T-helper 9 cell (primary cell): Measurements from ENCODE around the gene MRPL33.
"Not testable (repeated sequence)": the region's sequence is repeated elsewhere in the genome, so short reads cannot be mapped to it uniquely, and the experiment has no call there.

Experiments used
- DNase-seq: peaks from one replicate; pipeline ENCODE4 v3.0.0-alpha.2; 2020

MRPL33 gene

GRCh38 chr2:27742571-27742970, 28.9 kb upstream of the MRPL33 start:
- DNase-seq: no peak

DNA sequence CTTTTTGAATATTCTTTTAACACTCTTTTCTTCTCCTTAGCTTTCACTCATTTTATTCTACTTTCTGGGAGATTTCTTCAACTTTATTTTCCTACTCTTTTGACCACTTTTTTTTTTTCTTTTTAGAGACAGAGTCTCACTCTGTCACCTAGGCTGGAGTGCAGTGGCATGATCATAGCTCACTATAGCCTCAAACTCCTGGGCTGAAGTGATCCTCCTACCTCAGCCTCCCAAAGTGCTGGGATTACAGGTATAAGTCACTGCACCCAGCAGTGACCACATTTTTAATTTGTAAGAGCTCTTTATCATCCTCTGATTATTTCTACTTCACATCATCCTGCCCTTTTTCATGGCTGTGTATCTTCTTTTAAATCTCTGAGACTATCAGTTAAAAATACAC, 26.0 kb upstream of the MRPL33 start:
- DNase-seq: not testable (repeated sequence)

- DNase-seq: no peak
These were observed 25.2 kb upstream of the MRPL33 start for GRCh38 chr2:27746325-27746724.

DNA sequence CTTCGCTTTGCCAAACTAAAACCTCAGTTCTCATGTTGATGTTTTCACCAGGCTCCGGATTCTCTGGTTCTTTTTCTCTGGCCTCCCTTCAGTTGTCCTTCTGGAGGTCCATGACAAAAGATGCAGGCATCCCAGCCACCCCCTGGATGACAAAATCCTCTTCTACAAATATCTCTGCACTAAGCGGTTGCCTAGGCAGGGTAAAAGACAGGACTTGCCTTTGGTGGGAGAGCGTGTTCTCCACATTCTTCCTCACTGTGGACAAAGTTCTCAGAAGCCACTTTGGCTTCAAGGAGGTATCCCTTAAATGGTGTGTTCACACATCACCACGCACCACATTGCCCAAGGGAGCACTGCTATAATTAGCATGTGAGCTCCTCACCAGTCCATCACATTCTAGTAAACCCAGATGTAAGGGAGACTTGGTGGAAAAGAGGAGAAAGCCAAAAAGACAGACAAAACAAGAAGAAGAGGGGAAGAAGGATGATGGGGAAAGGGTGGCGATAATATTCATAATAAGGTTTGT, 23.6 kb upstream of the MRPL33 start:
- no peak for DNase-seq

DNA sequence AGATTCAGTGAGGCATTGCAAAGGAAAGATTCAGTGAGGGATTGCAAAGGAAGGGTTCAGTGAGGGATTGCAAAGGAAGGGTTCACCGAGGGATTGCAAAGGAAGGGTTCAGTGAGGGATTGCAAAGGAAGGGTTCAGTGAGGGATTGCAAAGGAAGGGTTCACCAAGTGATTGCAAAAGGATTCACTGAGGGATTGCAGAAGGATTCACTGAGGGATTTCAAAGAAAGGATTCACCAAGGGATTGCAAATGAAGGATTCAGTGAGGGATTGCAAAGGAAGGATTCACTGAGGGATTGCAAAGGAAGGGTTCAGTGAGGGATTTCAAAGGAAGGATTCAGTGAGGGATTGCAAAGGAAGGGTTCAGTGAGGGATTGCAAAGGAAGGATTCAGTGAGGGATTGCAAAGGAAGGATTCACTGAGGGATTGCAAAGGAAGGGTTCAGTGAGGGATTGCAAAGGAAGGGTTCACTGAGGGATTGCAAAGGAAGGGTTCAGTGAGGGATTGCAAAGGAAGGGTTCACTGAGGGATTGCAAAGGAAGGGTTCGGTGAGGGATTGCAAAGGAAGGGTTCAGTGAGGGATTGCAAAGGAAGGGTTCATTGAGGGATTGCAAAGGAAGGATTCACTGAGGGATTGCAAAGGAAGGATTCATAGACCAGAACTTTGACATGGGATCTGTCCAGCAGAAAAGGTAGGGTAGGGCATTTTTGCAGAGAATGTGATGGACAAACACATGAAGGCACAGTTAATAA, 22.5 kb upstream of the MRPL33 start:
- DNase-seq: not testable (repeated sequence)

- DNase-seq: no peak
These were observed 20.1 kb upstream of the MRPL33 start for GRCh38 chr2:27751377-27751776.

GRCh38 chr2:27752551-27753237, 18.8 kb upstream of the MRPL33 start:
- no peak for DNase-seq

DNA sequence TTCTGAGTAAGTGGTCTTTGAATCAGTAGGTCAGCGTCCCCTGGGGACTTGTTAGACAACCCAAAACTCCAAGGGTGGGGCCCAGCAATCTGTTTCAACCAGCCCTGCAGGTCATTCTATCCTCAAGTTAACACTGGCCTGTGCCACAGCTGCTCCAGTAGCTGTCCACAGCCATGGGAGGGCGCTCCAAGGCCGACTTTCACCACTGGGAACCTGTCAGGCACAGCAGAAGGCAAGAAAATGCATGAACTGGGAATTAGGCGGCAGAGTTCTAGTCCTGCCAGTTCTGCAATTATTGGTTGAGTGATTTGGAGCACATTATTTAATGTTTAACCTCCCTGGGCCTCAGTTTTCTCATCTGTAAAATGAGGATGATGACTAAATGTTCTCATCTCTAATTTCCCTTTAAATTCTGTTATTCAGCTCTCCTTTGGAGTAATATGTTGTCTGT, 17.4 kb upstream of the MRPL33 start:
- peak; percentile 62 for DNase-seq

DNA sequence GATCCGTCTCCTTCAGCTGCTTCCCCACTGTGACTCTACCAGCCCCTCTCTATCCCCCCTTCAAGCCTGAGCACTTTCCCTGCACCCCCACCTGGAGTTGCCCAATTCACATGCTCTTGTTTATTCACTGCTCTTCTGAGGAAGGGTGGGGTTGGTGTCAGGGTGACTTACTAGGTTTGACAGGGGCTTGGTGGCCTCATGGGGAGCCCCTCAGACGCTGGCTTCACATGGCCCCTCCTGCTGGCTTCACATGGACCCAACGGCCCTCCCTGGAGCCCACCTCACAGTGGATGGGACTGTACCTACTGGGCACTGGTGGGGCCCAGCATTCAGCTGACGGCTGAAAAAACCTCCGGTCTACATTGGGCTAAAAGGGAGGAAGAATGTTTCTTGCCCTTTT, 16.7 kb upstream of the MRPL33 start:
- no peak for DNase-seq

DNA sequence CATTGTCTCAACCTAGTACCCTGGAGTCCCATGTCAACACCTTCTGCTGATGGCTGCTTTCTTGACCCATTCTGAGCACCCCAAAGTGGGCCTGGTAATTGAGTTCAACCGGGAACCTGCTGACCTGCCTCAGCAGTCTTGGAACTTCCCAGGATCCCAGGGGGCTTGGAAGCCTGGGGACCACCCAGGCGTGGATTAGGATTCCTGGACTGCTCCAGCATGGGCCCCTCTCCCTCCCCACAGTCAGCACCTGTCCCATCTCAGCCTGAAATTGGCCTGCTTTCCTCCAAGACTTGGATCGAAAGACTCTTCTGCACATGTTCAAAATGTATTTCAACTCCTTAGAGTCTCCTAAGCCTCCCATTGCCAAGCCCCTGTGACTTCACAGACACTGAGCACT, 15.4 kb upstream of the MRPL33 start:
- no peak for DNase-seq

GRCh38 chr2:27756544-27757498, 14.7 kb upstream of the MRPL33 start:
- DNase-seq: no peak

GRCh38 chr2:27762951-27763906, 8.3 kb upstream of the MRPL33 start:
- no peak for DNase-seq

DNA sequence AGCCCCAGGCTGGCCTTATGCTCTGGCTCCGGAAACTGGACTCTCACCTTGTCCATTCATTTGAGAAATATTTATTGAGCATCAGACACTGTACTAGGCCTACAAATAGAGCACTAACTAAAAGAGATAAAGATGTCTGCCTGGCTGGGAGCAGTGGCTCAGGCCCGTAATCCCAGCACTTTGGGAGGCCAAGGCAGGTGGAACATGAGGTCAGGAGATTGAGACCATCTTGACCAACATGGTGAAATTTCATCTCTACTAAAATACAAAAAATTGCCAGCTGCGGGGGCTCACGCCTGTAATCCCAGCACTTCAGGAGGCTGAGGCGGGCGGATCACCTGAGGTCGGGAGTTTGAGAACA, 7.6 kb upstream of the MRPL33 start:
- no peak for DNase-seq

- DNase-seq: not testable (repeated sequence)
These were observed 7.0 kb upstream of the MRPL33 start for GRCh38 chr2:27764526-27764925.

GRCh38 chr2:27765621-27766286, 5.8 kb upstream of the MRPL33 start:
- DNase-seq: peak; percentile 41

DNA sequence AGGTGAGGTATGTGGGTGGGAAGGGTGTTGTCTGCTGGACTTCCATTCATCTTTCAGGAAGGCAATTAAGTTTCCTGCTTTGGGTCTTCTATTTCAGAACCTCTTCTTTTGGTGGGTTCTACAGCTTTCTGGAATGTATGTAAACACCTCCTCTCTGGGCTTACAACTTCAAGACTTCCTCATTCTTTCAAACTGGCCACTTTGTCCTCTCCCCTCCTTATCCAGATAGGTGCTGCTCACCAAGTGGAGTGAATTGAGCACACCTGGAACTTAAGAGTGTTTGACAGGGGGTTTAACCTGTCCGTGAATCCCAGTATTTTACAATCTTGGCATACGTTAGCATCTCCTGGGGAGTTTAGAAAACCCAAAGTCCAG, 5.2 kb upstream of the MRPL33 start:
- no peak for DNase-seq

- no peak for DNase-seq
These were observed 344 bp upstream of the MRPL33 start for GRCh38 chr2:27771202-27771547.

- DNase-seq: no peak
These were observed 1.3 kb downstream of the MRPL33 start for GRCh38 chr2:27772804-27773203.

- DNase-seq: no peak
These were observed 2.4 kb downstream of the MRPL33 start for GRCh38 chr2:27773959-27774358.

- no peak for DNase-seq
These were observed 4.6 kb downstream of the MRPL33 start for GRCh38 chr2:27776097-27776496.

DNA sequence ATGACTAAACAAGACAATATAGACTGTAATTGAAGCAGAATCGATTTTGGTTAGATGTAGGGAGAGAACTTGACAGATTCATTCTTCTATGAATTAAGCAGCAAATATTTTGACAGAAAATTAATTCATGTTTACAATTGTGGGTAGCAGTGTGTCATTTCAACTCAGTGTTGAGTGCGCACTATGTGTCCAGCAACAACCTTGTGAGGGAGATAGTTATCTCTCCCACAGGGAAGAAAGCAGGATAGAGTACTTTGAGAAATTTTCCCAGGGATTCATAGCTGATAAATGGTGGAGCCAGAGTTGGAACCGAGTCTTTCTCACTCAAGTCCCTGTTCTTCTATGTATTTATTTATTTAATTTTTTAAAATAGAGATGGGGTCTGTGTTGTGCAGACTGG, 5.2 kb downstream of the MRPL33 start:
- no peak for DNase-seq
